Common myeloid progenitor, CD34-positive (primary cell): ENCODE data around the gene RAB20.

Experiments
- CTCF ChIA-PET: fragments of 350-600 bp; sonication (Branson Sonifier 250); formaldehyde crosslinking; loops from one replicate; lab custom pipeline; 2021; ENCODE audit warnings: antibody characterized with exemption; lab: Charles Lee
- POLR2A ChIA-PET: fragments of 350-600 bp; sonication (Branson Sonifier 250); formaldehyde crosslinking; loops from one replicate; lab custom pipeline; 2021; ENCODE audit warnings: antibody characterized with exemption; lab: Charles Lee
- DNase-seq, 3 donors: peaks; one replicate each; pipeline versions ENCODE4 v3.0.0 to v3.0.0-alpha.2; 2013
- H3K27ac ChIP-seq, 2 experiments: 1 replicate in 1 of 2; 2 replicates in 1 of 2; pipeline ENCODE4 v1.7.0; 2013; ENCODE audit warnings: inconsistent platforms in 2 of 2, low read length in 2 of 2, mild to moderate bottlenecking in 2 of 2, low read depth in 1 of 2, moderate library complexity in 1 of 2; ENCODE audit not compliant: severe bottlenecking in 2 of 2, insufficient read depth in 1 of 2, poor library complexity in 1 of 2
- H3K27me3 ChIP-seq, 5 experiments: replicated peaks in 2 of 5; 1 replicate in 3 of 5; 2 replicates in 2 of 5; pipeline versions ENCODE4 v1.6.1 to v1.7.0; 2013; ENCODE audit warnings: low read length in 4 of 5, mild to moderate bottlenecking in 2 of 5, moderate library complexity in 2 of 5, inconsistent platforms in 1 of 5; ENCODE audit not compliant: insufficient read depth in 5 of 5, control insufficient read depth in 4 of 5
- H3K36me3 ChIP-seq, 4 experiments: 1 replicate in 2 of 4; 2 replicates in 2 of 4; pipeline versions ENCODE4 v1.6.1 to v1.7.0; 2013; ENCODE audit warnings: low read length in 3 of 4, control low read depth in 1 of 4, mild to moderate bottlenecking in 1 of 4; ENCODE audit not compliant: control insufficient read depth in 4 of 4, insufficient read depth in 4 of 4
- H3K4me1 ChIP-seq, 4 experiments: 1 replicate in 3 of 4; 2 replicates in 1 of 4; pipeline versions ENCODE4 v1.6.1 to v1.7.1; 2013; ENCODE audit warnings: low read length in 3 of 4, mild to moderate bottlenecking in 3 of 4, control low read depth in 1 of 4, inconsistent platforms in 1 of 4, moderate library complexity in 1 of 4; ENCODE audit not compliant: control insufficient read depth in 4 of 4, insufficient read depth in 4 of 4; ENCODE audit errors: control extremely low read depth in 1 of 4
- H3K4me3 ChIP-seq, 7 experiments: 1 replicate in 4 of 7; 2 replicates in 3 of 7; pipeline versions ENCODE4 v1.5.1 to v1.7.0; 2013; ENCODE audit warnings: mild to moderate bottlenecking in 7 of 7, low read length in 6 of 7, moderate library complexity in 6 of 7, inconsistent platforms in 2 of 7, low read depth in 2 of 7, control low read depth in 1 of 7; ENCODE audit not compliant: insufficient read depth in 4 of 7, control insufficient read depth in 1 of 7; ENCODE audit errors: extremely low read depth in 1 of 7
- H3K9me3 ChIP-seq, 5 experiments: 1 replicate in 4 of 5; 2 replicates in 1 of 5; pipeline versions ENCODE4 v1.6.1 to v1.7.1; 2013; ENCODE audit warnings: low read length in 4 of 5, mild to moderate bottlenecking in 2 of 5, inconsistent platforms in 1 of 5, low read depth in 1 of 5, moderate library complexity in 1 of 5; ENCODE audit not compliant: control insufficient read depth in 4 of 5, insufficient read depth in 2 of 5; ENCODE audit errors: control extremely low read depth in 1 of 5
- WGBS: methylation state at CpG from one replicate; pipeline ENCODE4 v1.1.5; 2013; ENCODE audit not compliant: insufficient coverage; 5-methylcytosine and 5-hydroxymethylcytosine counted together

Gene RAB20

DNA sequence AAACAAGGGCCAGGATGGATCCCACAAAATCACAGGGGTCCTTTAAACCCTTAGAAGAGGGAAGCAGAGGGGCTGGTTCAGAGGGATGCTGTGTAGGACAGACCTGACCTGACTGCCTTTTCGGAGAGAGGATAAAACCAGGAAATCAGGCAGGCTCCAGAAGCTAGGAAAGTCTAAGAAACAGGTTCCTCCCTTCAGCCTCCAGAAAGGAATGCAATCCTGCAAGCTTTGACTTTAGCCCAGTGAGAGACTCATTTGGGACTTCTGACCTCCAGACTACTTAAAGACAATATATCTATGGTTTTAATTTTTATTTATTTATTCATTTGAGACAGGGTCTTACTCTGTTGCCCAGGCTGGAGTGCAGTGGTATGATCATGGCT is 5.3 kb downstream of the RAB20 start:
- Histone ChIP-seq H3K4me3 (no peak overlapping the region), H3K9me3 (peaks cover 0 to 13% (median 3%) of the 10 kb centered on the region in 5 experiments), H3K27me3 (peaks cover 0 to 14% (median 3%) of the 10 kb centered on the region in 5 experiments), H3K36me3 (no peaks in the 10 kb centered on the region), H3K4me1 (peaks cover 0 to 17% (median 12%) of the 10 kb centered on the region in 4 experiments), H3K27ac (no peak overlapping the region)
- DNase-seq = no peak
- POLR2A ChIA-PET = no interaction called here
- WGBS = 78% methylated on average over 1 of the region's 1 CpG
- CTCF ChIA-PET = no interaction called here

- H3K4me3 ChIP-seq = no peak overlapping the region
- ChIA-PET CTCF (no interaction called here), POLR2A (no interaction called here)
- peaks cover 0 to 9% (median 2%) of the 10 kb centered on the region in 5 experiments for H3K27me3 ChIP-seq
- no peak overlapping the region for H3K27ac ChIP-seq
- peak in 2 of 3 donors; percentile 65 to 67 for DNase-seq
- no peaks in the 10 kb centered on the region for H3K36me3 ChIP-seq
- WGBS = 80% methylated on average over 16 of the region's 16 CpGs
- H3K4me1 ChIP-seq = peaks cover 0 to 12% (median 7%) of the 10 kb centered on the region in 4 experiments
- peaks cover 0 to 13% (median 3%) of the 10 kb centered on the region in 5 experiments for H3K9me3 ChIP-seq
Measured at GRCh38 chr13:110555601-110556223, 5.8 kb downstream of the RAB20 start.

GRCh38 chr13:110554946-110555345 is 6.6 kb downstream of the RAB20 start:
- Histone ChIP-seq H3K27me3 (peaks cover 0 to 4% (median under 1%) of the 10 kb centered on the region in 5 experiments), H3K36me3 (no peaks in the 10 kb centered on the region), H3K4me1 (peaks cover 0 to 12% (median 6%) of the 10 kb centered on the region in 4 experiments), H3K4me3 (no peak overlapping the region), H3K9me3 (peaks cover 0 to 13% (median 3%) of the 10 kb centered on the region in 5 experiments), H3K27ac (no peak overlapping the region)
- 92% methylated on average over 12 of the region's 16 CpGs for WGBS
- no peak for DNase-seq
- ChIA-PET POLR2A (no interaction called here), CTCF (interaction anchor here (0.9 kb wide), 1 partner anchor 99 kb away, joined by 3 read pairs; no protein-coding TSS in a partner anchor)

DNA sequence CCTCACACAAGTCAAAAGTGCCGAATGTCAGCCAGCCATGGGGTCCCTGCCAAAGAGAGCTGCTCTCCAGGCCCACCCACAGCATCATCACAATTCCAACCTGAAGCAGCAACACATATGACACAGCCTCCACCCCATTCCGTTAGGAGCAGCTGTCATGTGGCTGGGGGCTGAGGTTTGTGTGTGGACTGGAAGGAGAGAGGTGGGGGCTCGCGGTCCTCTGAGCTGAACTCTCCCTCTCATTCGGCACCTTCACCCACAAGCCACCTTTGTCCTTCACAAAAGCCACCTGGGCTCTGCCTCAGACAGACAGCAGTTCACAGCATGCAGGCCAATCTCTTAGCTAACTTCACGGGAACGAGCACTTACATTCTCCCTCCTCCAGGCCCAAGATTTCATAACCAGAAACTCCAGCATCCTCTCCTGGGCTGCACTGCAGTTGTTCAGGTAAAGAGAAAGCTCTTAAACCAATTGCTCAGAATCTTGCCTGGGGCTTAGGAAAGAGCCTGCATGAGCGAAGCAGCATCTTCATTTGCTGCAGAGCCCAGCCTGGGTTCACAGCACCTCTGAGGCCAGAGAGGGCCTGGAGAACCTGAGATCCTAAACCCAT is 7.2 kb downstream of the RAB20 start:
- Histone ChIP-seq H3K27me3 (no peaks in the 10 kb centered on the region), H3K4me3 (no peak overlapping the region), H3K9me3 (peaks cover 0 to 13% (median 3%) of the 10 kb centered on the region in 5 experiments), H3K36me3 (no peaks in the 10 kb centered on the region), H3K27ac (no peak overlapping the region), H3K4me1 (peaks cover 0 to 12% (median 6%) of the 10 kb centered on the region in 4 experiments)
- 93% methylated on average over 4 of the region's 8 CpGs for WGBS
- no peak for DNase-seq
- CTCF ChIA-PET = interaction anchor here (0.9 kb wide), 1 partner anchor 98 kb away, joined by 3 read pairs; no protein-coding TSS in a partner anchor
- POLR2A ChIA-PET = no interaction called here

DNA sequence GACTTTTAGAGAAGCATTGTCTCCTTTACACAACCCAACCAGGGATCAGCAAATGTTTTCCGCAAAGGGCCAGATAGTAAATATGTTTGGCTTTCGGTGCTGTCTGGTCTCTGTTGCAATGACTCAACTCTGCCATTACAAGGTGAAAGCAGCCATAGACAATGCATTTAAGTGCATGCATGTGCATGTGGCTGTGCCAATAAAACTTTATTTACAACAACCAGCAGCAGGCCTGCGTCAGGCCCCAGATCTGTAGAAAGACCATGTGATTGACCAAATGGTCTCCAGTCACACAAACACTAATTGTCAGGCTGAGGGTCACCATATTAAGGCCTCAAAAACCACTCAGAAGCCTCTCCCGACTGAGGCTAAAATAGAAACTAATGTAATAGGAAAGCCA is 8.1 kb downstream of the RAB20 start:
- POLR2A ChIA-PET = no interaction called here
- Histone ChIP-seq H3K36me3 (no peaks in the 10 kb centered on the region), H3K27me3 (no peaks in the 10 kb centered on the region), H3K4me3 (no peak overlapping the region), H3K4me1 (peaks cover 0 to 12% (median 6%) of the 10 kb centered on the region in 4 experiments), H3K9me3 (peaks cover 0 to 13% (median 3%) of the 10 kb centered on the region in 5 experiments), H3K27ac (no peak overlapping the region)
- WGBS = 75% methylated on average over 4 of the region's 4 CpGs
- DNase-seq = no peak
- CTCF ChIA-PET = no interaction called here

DNA sequence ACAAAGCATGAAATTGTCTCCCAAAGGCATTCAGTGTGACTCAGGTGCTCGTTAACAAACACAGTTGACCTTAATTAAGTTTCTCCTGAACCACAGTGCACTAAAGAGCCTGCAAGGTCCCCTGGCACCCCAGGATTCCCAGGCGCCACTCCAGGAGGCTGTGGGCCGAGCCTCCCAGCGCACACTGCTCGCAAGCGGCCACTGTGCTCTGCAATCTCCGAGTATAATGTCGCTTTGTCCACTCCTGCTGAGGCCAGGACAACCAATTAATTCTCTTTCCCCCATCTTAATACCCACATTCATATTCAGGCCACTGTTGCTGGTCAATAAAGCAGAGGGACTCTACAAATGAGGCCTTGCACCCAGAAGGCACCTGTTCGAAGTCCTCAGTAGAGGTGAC is 8.8 kb downstream of the RAB20 start:
- ChIA-PET CTCF (no interaction called here), POLR2A (no interaction called here)
- DNase-seq = no peak
- whole genome bisulfite sequencing = 97% methylated on average over 3 of the region's 9 CpGs
- H3K4me3 ChIP-seq = no peak overlapping the region
- H3K9me3 ChIP-seq = peaks cover 0 to 11% (median 3%) of the 10 kb centered on the region in 5 experiments
- H3K4me1 ChIP-seq = peaks cover 0 to 12% (median 6%) of the 10 kb centered on the region in 4 experiments
- H3K27me3 ChIP-seq = no peaks in the 10 kb centered on the region
- no peak overlapping the region for H3K27ac ChIP-seq
- H3K36me3 ChIP-seq = no peaks in the 10 kb centered on the region

GRCh38 chr13:110551284-110551683 is 10.2 kb downstream of the RAB20 start:
- POLR2A ChIA-PET = no interaction called here
- Histone ChIP-seq H3K4me1 (peaks cover 0 to 11% (median 6%) of the 10 kb centered on the region in 4 experiments), H3K27ac (no peak overlapping the region), H3K9me3 (no peaks in the 10 kb centered on the region), H3K4me3 (no peak overlapping the region), H3K27me3 (no peaks in the 10 kb centered on the region), H3K36me3 (no peaks in the 10 kb centered on the region)
- WGBS = 95% methylated on average over 11 of the region's 11 CpGs
- DNase-seq = no peak
- CTCF ChIA-PET = interaction anchor here (0.6 to 1.3 kb wide), 3 partner anchors 14 to 262 kb away, joined by 3 read pairs; no protein-coding TSS in a partner anchor
